Lower leg skin (tissue), 3 donors: ENCODE results near the gene PTBP1.

ENCODE experiments used
- POLR2A ChIP-seq, 2 donors: fragments of 450-650 bp; IDR thresholded peaks; one replicate each; pipeline ENCODE4 v1.6.1; 2016 to 2017; ENCODE audit warnings: antibody characterized with exemption in 2 of 2, mild to moderate bottlenecking in 1 of 2, moderate library complexity in 1 of 2
- TF ChIP-seq, protein P1 (sequence below), 3 donors: fragments of 450-650 bp; IDR thresholded peaks; one replicate each; pipeline ENCODE4 v1.5.1; 2016; ENCODE audit warnings: antibody characterized with exemption in 3 of 3, mild to moderate bottlenecking in 3 of 3, moderate library complexity in 2 of 3

- TF ChIP-seq, protein P1, sequence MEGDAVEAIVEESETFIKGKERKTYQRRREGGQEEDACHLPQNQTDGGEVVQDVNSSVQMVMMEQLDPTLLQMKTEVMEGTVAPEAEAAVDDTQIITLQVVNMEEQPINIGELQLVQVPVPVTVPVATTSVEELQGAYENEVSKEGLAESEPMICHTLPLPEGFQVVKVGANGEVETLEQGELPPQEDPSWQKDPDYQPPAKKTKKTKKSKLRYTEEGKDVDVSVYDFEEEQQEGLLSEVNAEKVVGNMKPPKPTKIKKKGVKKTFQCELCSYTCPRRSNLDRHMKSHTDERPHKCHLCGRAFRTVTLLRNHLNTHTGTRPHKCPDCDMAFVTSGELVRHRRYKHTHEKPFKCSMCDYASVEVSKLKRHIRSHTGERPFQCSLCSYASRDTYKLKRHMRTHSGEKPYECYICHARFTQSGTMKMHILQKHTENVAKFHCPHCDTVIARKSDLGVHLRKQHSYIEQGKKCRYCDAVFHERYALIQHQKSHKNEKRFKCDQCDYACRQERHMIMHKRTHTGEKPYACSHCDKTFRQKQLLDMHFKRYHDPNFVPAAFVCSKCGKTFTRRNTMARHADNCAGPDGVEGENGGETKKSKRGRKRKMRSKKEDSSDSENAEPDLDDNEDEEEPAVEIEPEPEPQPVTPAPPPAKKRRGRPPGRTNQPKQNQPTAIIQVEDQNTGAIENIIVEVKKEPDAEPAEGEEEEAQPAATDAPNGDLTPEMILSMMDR (IDR thresholded peaks at IDR 0.05): no peak
- no peak for TF ChIP-seq POLR2A (IDR thresholded peaks at IDR 0.05)
Observed at GRCh38 chr19:850979-851335, 53.7 kb downstream of the PTBP1 start.
